GM18909 (cell line): ENCODE data around the gene HYDIN.
"Not testable (repeated sequence)": the region's sequence is repeated elsewhere in the genome, so short reads cannot be mapped to it uniquely, and the experiment has no call there.

Experiments
- ATAC-seq: cut with Tn5 transposase; IDR thresholded peaks from one replicate; pipeline ENCODE4 v1.9.1; 2021; ENCODE audit warnings: mild to moderate bottlenecking; ENCODE audit not compliant: unreplicated experiment, poor library complexity

HYDIN gene

GRCh38 chr16:71226229-71227141 is 4.0 kb downstream of the HYDIN start:
- ATAC-seq = no peak

DNA sequence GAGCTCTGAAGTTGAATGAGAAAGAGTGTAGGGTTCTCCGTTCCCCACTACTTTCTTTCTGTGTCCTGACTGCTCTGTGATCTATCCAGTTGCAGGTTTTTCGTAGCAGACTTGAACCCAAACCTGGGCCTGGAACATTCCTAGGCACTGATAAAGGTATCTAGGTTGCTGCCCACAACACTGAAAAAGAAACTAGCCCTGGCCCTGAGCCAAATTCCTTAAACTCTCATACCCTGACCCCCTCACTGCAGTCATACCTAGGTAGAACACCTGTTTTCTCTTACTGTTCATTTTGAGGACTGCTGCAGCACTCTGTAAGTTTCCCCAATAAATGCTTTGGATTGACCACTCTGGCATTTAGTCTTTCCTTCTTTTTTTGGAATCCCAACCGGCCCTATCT is 5.4 kb downstream of the HYDIN start:
- no peak for ATAC-seq

GRCh38 chr16:71218306-71218963 is 12.1 kb downstream of the HYDIN start:
- no peak for ATAC-seq

DNA sequence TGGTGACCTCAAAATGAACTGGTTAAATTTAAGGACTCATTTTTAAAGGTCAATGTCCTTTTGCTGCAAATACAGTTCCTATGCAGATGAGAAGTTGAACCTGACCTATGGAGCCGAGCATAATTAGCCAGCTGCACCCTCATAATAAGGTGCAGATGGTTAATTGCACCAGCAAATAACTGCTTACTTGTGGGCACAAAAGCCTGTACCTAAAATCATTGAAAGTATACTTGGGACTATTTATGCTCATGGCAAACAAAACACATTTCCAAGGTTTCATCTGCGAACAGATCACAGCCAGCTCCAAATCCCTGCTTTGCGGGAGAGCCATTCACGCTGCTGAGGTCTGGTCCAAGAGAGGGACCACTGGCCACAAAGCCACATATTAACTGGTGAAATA is 13.0 kb downstream of the HYDIN start:
- no peak for ATAC-seq

GRCh38 chr16:71216714-71217113 is 13.8 kb downstream of the HYDIN start:
- no peak for ATAC-seq

GRCh38 chr16:71214746-71215381 is 15.7 kb downstream of the HYDIN start:
- ATAC-seq = no peak

DNA sequence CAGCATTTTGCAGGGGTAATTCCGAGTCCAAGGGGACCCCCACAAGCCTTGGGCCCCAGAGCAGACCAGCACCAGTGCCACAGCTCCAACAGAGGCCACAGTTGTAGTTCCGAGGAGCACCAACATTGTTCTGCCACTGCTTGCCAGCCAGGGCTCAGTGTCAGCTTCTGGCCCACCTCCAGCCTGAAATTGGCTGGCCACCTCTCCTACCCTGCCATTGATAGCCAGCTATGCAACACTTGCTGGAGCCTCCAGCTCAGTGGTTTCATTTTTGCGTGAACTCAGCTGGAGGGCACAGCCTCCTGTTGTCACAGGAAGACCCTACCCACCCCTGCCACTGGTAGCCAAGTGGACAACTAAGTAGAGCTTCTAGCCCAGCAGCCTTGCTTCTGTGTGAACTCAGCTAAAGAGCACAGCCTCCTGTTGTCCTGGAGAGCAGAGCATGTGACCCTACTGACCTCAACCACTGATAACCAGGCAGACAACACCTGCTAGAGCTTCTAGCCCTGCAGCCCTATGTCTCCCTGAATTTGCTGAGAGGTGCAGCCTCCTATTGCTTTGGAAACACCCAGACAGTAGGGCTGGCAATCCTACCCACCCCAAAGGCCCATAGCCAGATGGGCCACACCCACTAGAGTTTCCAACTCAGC is 24.9 kb downstream of the HYDIN start:
- ATAC-seq = no peak

GRCh38 chr16:71203631-71204030 is 26.9 kb downstream of the HYDIN start:
- no peak for ATAC-seq

DNA sequence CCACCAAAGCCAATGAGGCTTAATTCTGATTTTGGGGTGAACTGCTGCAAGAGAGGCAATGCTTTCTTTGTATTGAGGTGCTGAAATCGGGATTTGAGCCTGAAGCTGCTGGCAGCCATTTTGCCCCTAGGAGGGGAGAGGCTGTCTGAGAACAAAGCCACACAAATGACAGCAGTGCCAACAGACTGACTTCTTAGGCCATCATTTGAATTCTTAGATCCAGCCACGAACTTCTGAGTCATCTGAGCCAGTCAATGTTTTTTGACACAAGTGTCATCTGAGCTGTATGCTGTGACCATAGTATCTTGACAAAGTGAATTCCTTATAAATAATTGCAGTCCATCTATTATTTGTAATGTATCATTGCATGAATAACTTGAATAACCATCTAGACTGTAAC is 29.0 kb downstream of the HYDIN start:
- no peak for ATAC-seq

GRCh38 chr16:71201054-71201453 is 29.5 kb downstream of the HYDIN start:
- no peak for ATAC-seq

DNA sequence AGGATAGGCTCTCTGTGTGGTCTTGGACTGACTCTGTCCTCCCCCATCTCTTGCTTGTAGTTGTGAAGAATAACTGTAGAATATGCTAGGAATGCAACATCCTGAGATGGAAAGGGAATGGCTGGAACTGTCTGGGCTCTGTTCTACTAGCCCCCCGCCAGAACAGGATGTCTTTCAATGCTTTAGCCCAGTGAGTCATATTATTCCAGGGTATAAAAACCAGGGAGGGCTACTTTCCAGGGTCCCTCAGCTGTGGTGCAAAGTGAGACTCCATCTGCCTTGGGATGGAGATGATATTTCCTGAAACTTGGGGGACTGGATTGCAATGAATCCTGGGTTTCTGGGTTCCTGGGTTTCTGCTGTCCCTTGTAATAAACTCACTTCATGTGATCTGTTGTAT is 32.1 kb downstream of the HYDIN start:
- no peak for ATAC-seq

DNA sequence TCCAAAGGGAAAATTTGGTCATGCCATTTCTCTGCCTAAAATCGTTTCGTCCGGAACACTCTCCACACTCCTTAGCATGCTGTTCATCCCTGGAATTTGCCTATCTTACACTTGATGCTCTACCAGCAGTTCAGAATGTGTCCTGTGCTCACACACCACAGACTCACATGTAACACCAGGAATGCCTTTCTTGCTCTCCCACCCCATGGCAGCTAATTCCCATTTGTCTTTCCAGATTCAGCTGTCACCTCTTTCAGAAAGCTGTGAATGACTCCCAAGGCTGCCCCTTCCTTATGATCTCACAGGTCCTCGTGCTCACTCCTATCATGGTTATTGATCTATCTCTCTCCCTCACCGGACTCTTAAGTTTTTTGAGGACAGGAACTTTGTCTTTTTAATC is 38.1 kb downstream of the HYDIN start:
- no peak for ATAC-seq

DNA sequence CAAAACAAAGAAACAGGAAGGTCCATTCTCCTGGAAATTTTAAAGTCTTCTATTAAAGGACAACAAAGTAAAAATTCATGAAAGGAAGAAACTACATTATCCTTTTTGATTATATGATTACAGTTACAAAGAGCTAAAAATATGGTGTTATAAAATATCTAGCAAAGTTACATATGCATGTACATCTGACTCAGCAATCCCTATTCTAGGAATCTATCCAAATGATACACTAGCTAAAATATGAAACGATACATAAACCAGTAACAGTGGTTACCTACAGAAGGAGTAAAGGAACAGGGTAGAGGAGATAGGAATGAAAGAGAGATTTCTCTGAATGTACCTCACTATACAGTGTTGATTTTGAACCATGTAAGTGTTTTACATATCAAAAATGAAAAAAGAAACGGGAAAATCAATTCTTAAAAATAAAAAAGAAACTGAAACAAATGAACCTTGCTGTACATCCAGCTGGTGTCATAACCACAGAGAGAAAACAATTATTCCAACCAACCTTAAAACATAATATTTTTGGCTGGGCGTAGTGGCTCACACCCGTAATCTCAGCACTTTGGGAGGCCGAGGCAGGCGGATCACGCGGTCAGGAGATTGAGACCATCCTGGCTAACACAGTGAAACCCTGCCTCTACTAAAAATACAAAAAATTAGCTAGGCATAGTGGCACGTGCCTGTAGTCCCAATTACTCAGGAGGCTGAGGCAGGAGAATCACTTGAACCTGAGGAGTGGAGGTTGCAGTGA is 41.4 kb downstream of the HYDIN start:
- no peak for ATAC-seq

GRCh38 chr16:71185347-71185746 is 45.2 kb downstream of the HYDIN start:
- no peak for ATAC-seq

DNA sequence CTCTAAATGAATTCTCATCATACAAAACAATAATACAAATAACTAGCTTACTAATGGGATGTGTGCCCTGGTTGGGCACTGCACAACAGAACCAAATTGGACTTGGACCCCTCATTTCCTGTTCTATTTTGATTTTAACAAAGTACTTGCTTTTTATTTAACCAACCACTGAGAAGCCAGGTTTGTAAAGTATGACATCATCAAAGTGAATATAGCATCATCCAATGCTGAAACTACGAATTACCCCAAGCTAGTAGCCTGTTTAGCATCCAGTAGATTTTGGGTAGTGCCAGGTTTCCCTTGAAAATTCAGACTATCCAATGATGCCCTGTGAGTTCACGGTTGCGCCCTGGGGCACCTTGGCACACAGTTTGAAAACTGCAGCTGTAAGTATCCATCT is 51.0 kb downstream of the HYDIN start:
- no peak for ATAC-seq

DNA sequence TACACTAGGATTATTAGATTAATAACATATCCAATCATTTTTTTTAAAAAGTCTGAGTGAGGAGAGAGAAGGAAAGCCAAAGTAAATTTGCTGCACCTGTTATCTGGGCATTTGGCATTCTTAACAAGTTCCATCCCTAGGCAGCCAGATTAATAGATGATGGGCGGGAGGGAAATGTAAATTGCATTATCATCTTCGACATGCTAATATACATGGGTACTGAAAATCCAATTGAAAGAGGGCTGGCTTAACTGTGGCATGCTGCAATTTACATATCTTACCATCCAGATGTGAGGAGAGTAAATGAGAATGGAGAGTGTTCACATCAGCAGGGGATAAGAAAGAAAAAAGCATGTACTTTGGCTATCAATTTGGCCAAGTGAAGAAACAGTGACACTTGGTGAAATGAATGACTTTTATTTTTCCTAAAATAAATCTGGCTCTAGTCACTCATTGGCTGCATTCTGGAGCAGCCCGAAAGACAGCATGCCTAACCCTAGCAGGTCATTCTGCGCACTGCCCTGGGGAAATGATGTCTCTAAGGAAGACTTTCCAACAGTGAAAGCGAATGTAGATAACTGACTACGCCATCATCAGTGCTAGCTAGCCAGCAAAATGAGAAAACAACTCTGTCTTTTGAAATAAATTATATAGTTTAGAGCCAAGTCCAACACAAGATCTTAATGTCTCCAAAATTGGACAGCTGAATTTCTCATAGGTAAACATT is 57.9 kb downstream of the HYDIN start:
- no peak for ATAC-seq

DNA sequence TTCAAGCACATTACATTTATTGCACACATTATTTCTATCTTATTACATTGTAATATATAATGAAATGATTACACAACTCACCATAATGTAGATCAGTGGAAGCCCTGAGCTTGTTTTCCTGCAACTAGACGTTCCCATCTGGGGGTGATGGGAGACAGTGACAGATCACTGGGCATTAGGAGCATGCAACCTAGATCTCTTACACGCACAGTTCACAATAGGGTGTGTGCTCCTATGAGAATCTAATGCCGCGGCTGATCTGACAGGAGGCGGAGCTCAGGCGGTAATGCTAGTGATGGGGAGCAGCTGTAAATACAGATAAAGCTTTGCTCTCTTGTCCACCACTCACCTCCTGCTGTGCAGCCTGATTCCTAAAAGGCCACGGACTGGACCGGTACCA is 69.5 kb downstream of the HYDIN start:
- not testable (repeated sequence) for ATAC-seq

DNA sequence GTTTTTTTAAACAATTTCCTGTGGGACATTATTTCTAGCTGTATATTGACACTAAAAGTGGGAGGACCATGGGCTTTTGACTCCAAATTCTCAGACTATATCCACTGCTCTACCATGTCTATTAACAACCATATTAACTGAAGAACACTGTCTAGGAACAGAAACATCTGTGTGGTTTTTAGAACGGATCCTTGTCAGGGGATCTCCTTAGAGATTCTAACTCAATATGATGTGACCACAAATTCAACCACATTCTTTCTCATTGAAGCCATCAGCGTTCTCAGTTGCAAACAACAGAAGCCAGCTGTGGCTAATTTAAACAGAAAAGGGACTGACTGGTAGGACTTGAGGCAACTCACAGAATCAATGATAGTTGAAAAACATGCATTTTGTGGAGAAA is 73.2 kb downstream of the HYDIN start:
- not testable (repeated sequence) for ATAC-seq

DNA sequence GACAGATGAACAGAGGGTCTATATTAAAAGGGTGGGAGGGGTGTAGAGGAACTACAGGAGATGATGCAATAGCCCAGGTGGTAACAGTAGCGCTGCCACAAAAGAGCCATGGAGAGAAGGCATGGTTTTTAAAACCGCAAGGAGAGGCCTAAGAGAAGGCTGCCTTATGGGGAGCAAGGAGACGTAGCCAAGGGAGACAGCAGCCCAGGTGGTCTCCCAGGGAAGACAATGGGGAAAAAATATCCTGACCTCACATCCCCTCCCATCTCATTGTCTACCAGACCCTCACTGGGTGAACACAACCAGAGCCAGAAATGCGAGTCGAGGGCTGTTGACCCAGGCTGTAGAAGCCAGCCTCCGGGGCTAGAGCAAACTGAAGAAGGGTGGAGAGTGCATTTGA is 77.2 kb downstream of the HYDIN start:
- ATAC-seq = not testable (repeated sequence)
